DMS79 (cell line): ENCODE results near the gene TNFSF18.
"Not testable (repeated sequence)": the region's sequence is repeated elsewhere in the genome, so short reads cannot be mapped to it uniquely, and the experiment has no call there.

Experiments
- DNase-seq: peaks from one replicate; lab custom pipeline; 2025; lab: John Stamatoyannopoulos, UW

TNFSF18 gene

GRCh38 chr1:173050865-173051264, at the start of gene TNFSF18:
TNFSF18 (minus strand) TSS chr1:173050941; CDS start chr1:173050896, 45 bp downstream.
- no peak for DNase-seq

- no peak for DNase-seq
These were observed 48.4 kb upstream of the TNFSF18 start for GRCh38 chr1:173099166-173099565.

- no peak for DNase-seq
These were observed 47.4 kb upstream of the TNFSF18 start for GRCh38 chr1:173098117-173098516.

- DNase-seq = no peak
These were observed 46.3 kb upstream of the TNFSF18 start for GRCh38 chr1:173097001-173097400.

GRCh38 chr1:173095632-173096031, 44.9 kb upstream of the TNFSF18 start:
- no peak for DNase-seq

GRCh38 chr1:173094541-173094940, 43.8 kb upstream of the TNFSF18 start:
- DNase-seq = no peak

- DNase-seq = no peak
These were observed 43.1 kb upstream of the TNFSF18 start for GRCh38 chr1:173093691-173094445.

GRCh38 chr1:173084292-173084691, 33.6 kb upstream of the TNFSF18 start:
- no peak for DNase-seq

- no peak for DNase-seq
These were observed 32.2 kb upstream of the TNFSF18 start for GRCh38 chr1:173082913-173083312.

GRCh38 chr1:173074217-173074616, 23.5 kb upstream of the TNFSF18 start:
- not testable (repeated sequence) for DNase-seq

- DNase-seq = no peak
These were observed 13.3 kb upstream of the TNFSF18 start for GRCh38 chr1:173064011-173064410.

- no peak for DNase-seq
These were observed 12.4 kb upstream of the TNFSF18 start for GRCh38 chr1:173063171-173063570.

GRCh38 chr1:173062150-173062938, 11.6 kb upstream of the TNFSF18 start:
- DNase-seq = no peak

- DNase-seq = no peak
These were observed 7.8 kb upstream of the TNFSF18 start for GRCh38 chr1:173058556-173058955.

- DNase-seq = no peak
These were observed 7.2 kb upstream of the TNFSF18 start for GRCh38 chr1:173057984-173058383.

- DNase-seq = no peak
These were observed 5.6 kb upstream of the TNFSF18 start for GRCh38 chr1:173056365-173056764.

- DNase-seq = no peak
These were observed 2.0 kb upstream of the TNFSF18 start for GRCh38 chr1:173052681-173053196.

GRCh38 chr1:173049322-173049633, 1.5 kb downstream of the TNFSF18 start:
- no peak for DNase-seq

GRCh38 chr1:173048621-173049321, 2.0 kb downstream of the TNFSF18 start:
- DNase-seq = no peak

- no peak for DNase-seq
These were observed 6.1 kb downstream of the TNFSF18 start for GRCh38 chr1:173044656-173045055.

GRCh38 chr1:173043253-173043652, 7.5 kb downstream of the TNFSF18 start:
- DNase-seq = no peak

GRCh38 chr1:173042806-173043205, 7.9 kb downstream of the TNFSF18 start:
- DNase-seq = no peak

- DNase-seq = no peak
These were observed 11.1 kb downstream of the TNFSF18 start for GRCh38 chr1:173039626-173040025.
